ENCODE results near the gene PDCD11.

- TF ChIP-seq EZH2 (IDR thresholded peaks at IDR 0.05; ENCODE audit: low read length, missing control alignments): no peak
- no peak for TF ChIP-seq CTCF (conservative IDR thresholded peaks at IDR 0.05 in 1 of 2, IDR thresholded peaks at IDR 0.05 in 1 of 2; ENCODE audit: low read depth in 1 of 2, low read length in 2 of 2)
These were observed 48.1 kb downstream of the PDCD11 start for GRCh38 chr10:103444478-103444877.
